Measurements from ENCODE around the gene RGS1.

DNA sequence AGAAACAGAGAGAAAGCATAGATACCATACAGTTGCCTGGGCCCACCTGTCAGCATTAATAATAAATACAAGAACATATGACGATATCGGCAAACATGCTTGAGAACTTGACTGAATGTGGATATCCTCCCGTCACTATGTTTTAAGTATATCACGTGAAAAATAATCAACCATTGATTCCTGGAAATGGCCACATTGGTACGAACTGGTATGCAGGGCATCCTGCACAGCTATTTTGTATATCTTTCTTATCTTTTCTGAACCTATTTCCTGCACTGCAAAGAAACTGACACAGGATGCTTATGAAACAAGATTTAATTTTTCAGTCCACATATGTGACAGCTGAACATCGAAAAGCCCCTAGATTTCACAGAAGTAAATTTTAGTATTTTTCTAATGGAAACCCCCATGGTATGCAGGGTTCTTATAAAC is 22.8 kb upstream of the RGS1 start:
- TF ChIP-seq POLR2A (IDR thresholded peaks at IDR 0.05), result no peak
- TF ChIP-seq, protein P1, sequence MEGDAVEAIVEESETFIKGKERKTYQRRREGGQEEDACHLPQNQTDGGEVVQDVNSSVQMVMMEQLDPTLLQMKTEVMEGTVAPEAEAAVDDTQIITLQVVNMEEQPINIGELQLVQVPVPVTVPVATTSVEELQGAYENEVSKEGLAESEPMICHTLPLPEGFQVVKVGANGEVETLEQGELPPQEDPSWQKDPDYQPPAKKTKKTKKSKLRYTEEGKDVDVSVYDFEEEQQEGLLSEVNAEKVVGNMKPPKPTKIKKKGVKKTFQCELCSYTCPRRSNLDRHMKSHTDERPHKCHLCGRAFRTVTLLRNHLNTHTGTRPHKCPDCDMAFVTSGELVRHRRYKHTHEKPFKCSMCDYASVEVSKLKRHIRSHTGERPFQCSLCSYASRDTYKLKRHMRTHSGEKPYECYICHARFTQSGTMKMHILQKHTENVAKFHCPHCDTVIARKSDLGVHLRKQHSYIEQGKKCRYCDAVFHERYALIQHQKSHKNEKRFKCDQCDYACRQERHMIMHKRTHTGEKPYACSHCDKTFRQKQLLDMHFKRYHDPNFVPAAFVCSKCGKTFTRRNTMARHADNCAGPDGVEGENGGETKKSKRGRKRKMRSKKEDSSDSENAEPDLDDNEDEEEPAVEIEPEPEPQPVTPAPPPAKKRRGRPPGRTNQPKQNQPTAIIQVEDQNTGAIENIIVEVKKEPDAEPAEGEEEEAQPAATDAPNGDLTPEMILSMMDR (IDR thresholded peaks at IDR 0.05), result no peak
- no peak for TF ChIP-seq POLR2AphosphoS5 (IDR thresholded peaks at IDR 0.05)
